Esophagus squamous epithelium (tissue), 5 donors: ENCODE measurements around the gene COL8A1. TPM values are rescaled to one million over a fixed set of nuclear protein-coding genes. Genes with fewer than 3 reads are reported as not detected.

Experiments used
- DNase-seq: peaks from one replicate; lab custom pipeline; 2025; lab: John Stamatoyannopoulos, UW
- H3K27ac ChIP-seq, 4 donors: fragments of 200-600 bp; sonication (generic); one replicate each; pipeline ENCODE4 v1.5.1; 2016 to 2019; ENCODE audit warnings: mild to moderate bottlenecking in 1 of 4
- H3K27me3 ChIP-seq, 4 donors: fragments of 200-600 bp; sonication (generic); 1 replicate in 3 of 4; 2 replicates in 1 of 4; pipeline versions ENCODE4 v1.5.1 to v1.6.0; 2017 to 2021; ENCODE audit warnings: antibody characterized with exemption in 1 of 4
- H3K36me3 ChIP-seq, 3 donors: fragments of 200-600 bp; sonication (generic); one replicate each; pipeline ENCODE4 v1.5.1; 2016 to 2019
- H3K4me1 ChIP-seq, 3 donors: fragments of 200-600 bp; sonication (generic); one replicate each; pipeline ENCODE4 v1.5.1; 2017 to 2019
- H3K4me3 ChIP-seq, 4 donors: fragments of 200-600 bp; sonication (generic); 1 replicate in 3 of 4; 2 replicates in 1 of 4; pipeline ENCODE4 v1.5.1; 2016 to 2019; ENCODE audit warnings: mild to moderate bottlenecking in 2 of 4, moderate library complexity in 1 of 4
- H3K9me3 ChIP-seq, 3 donors: fragments of 200-600 bp; sonication (generic); one replicate each; pipeline ENCODE4 v1.5.1; 2016 to 2019
- CTCF ChIP-seq, 6 experiments: fragments of 450-650 bp in 4 of 6; fragments of 200-600 bp in 2 of 6; sonication (generic) in 2 of 6; IDR thresholded peaks; one replicate each; pipeline ENCODE4 v1.5.1; 2016 to 2019; ENCODE audit warnings: antibody characterized with exemption in 6 of 6, mild to moderate bottlenecking in 4 of 6, moderate library complexity in 4 of 6
- POLR2A ChIP-seq, 4 donors: fragments of 450-650 bp; IDR thresholded peaks; one replicate each; pipeline ENCODE4 v1.6.1; 2017; ENCODE audit warnings: antibody characterized with exemption in 4 of 4, mild to moderate bottlenecking in 4 of 4, moderate library complexity in 3 of 4
- WGBS, 2 donors: methylation state at CpG; one replicate each; pipeline ENCODE4 v1.1.5; 2018; 5-methylcytosine and 5-hydroxymethylcytosine counted together
- intact Hi-C: fragments of 100-400 bp; cut with DNase I; formaldehyde crosslinking; loops from one replicate; pipeline ENCODE4 v1.15.0; 2022
- total RNA-seq, 4 donors: library from RNA; depleted of rRNA; stranded (reverse); fragments of >200 nt; gene quantifications; one replicate each; pipeline ENCODE4 v1.1.0, GENCODE V29; 2016
- donor health status: DM: yes; HTN: yes; CAD: no.

Gene COL8A1
- total RNA-seq, 4 donors from 2014 or later, result 2.3 to 15.6 (median 5.0) TPM

GRCh38 chr3:99842826-99843589 lies 204.6 kb downstream of the COL8A1 start:
- peak overlapping the region in 3 of 4 donors; percentile 75 to 85 (median 78) for H3K27ac ChIP-seq

GRCh38 chr3:99843590-99844258 lies 205.3 kb downstream of the COL8A1 start:
- Histone ChIP-seq H3K4me3 (peak overlapping the region in 1 of 4 donors; percentile 10), H3K9me3 (no peaks in the 10 kb centered on the region), H3K27me3 (no peaks in the 10 kb centered on the region), H3K36me3 (no peaks in the 10 kb centered on the region), H3K4me1 (peaks cover 0 to 52% (median 8%) of the 10 kb centered on the region in 3 donors), H3K27ac (peak overlapping the region in 3 of 4 donors; percentile 75 to 85 (median 78))
- TF ChIP-seq POLR2A (IDR thresholded peaks at IDR 0.05) (no peak), CTCF (IDR thresholded peaks at IDR 0.05) (no peak)
- 60 to 69% methylated on average over 8 to 9 of the region's 10 CpGs for WGBS, 2 donors
- no peak for DNase-seq
- intact Hi-C loops, result loop anchor here (10.0 kb wide), 1 partner anchor 221 kb away; no protein-coding TSS in a partner anchor

More at GRCh38 chr3:99842826-99843589, 204.6 kb downstream of the COL8A1 start:
- TF ChIP-seq CTCF (IDR thresholded peaks at IDR 0.05) (peak; percentile 24 to 80 (median 68)), POLR2A (IDR thresholded peaks at IDR 0.05) (no peak)
- Histone ChIP-seq H3K4me1 (peaks cover 0 to 52% (median 8%) of the 10 kb centered on the region in 3 donors), H3K9me3 (no peaks in the 10 kb centered on the region), H3K4me3 (peak overlapping the region in 1 of 4 donors; percentile 10), H3K27me3 (no peaks in the 10 kb centered on the region), H3K36me3 (no peaks in the 10 kb centered on the region)
- no peak for DNase-seq
- WGBS, 2 donors, result 43 to 58% methylated on average over 2 of the region's 2 CpGs
- intact Hi-C loops, result loop anchor here (10.0 kb wide), 1 partner anchor 222 kb away; no protein-coding TSS in a partner anchor

- Histone ChIP-seq H3K4me1 (peaks cover 0 to 42% (median 8%) of the 10 kb centered on the region in 3 donors), H3K27me3 (no peaks in the 10 kb centered on the region), H3K27ac (peak overlapping the region in 3 of 4 donors; percentile 75 to 79 (median 78)), H3K9me3 (no peaks in the 10 kb centered on the region), H3K4me3 (no peak overlapping the region), H3K36me3 (peaks cover 0 to 2% (median 0%) of the 10 kb centered on the region in 3 donors)
- TF ChIP-seq CTCF (IDR thresholded peaks at IDR 0.05) (no peak), POLR2A (IDR thresholded peaks at IDR 0.05) (no peak)
- intact Hi-C loops, result loop anchor here (10.0 kb wide), 1 partner anchor 219 kb away; no protein-coding TSS in a partner anchor
- WGBS, 2 donors, result 63 to 70% methylated on average over 4 of the region's 4 CpGs
- no peak for DNase-seq
Measured at GRCh38 chr3:99845331-99845730, 206.9 kb downstream of the COL8A1 start.

- Histone ChIP-seq H3K27ac (peak overlapping the region in 3 of 4 donors; percentile 75 to 79 (median 78)), H3K9me3 (no peaks in the 10 kb centered on the region), H3K4me1 (peaks cover 0 to 42% (median 8%) of the 10 kb centered on the region in 3 donors), H3K27me3 (no peaks in the 10 kb centered on the region), H3K36me3 (peaks cover 0 to 6% (median 0%) of the 10 kb centered on the region in 3 donors), H3K4me3 (no peak overlapping the region)
- intact Hi-C loops, result loop anchor here (10.0 kb wide), 1 partner anchor 219 kb away; no protein-coding TSS in a partner anchor
- DNase-seq, result no peak
- TF ChIP-seq POLR2A (IDR thresholded peaks at IDR 0.05), result no peak
- TF ChIP-seq CTCF (IDR thresholded peaks at IDR 0.05), result no peak
- 47 to 74% methylated on average over 1 to 2 of the region's 2 CpGs for WGBS, 2 donors
Measured at GRCh38 chr3:99845999-99846398, 207.6 kb downstream of the COL8A1 start.
